NT2/D1 (cell line): Measurements from ENCODE around the gene ANGPTL5.

Experiments
- SUZ12 ChIP-seq: IDR thresholded peaks from 2 replicates; pipeline ENCODE4 v1.6.1; 2011; ENCODE audit not compliant: insufficient read length, insufficient read depth; ENCODE audit errors: extremely low read depth
- YY1 ChIP-seq: IDR thresholded peaks from 2 replicates; pipeline ENCODE4 v1.6.1; 2011; ENCODE audit not compliant: insufficient read length, insufficient read depth

DNA sequence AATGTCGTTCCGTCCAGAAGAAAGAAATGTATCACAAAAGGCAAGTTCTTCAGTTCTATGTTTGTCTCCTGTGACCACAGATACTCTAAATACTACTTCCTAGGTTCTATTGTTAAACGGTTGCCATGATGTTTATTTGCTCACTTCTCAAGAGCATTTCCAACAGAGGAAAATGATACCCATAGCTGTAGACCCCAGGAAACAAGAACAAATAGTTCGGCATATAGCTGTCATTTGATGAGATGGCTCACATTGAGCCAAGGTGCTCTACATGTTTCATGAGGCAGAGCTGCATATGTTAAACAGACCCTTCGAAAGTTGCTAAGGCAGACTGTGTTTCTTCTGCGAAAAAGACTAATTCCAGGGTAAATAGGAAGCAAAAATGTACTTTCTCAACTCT, 15.4 kb upstream of the ANGPTL5 start:
- TF ChIP-seq YY1 (no peak), SUZ12 (no peak)
